IPS-11a (cell line): ENCODE results near the gene HDGFL2.

Experiments
- H3K4me3 ChIP-seq: one replicate; pipeline ENCODE4 v1.5.1; 2013; ENCODE audit warnings: low read depth, low read length, control low read depth

HDGFL2 gene

GRCh38 chr19:4496304-4496703 lies 24.2 kb downstream of the HDGFL2 start:
- no peak overlapping the region for H3K4me3 ChIP-seq

DNA sequence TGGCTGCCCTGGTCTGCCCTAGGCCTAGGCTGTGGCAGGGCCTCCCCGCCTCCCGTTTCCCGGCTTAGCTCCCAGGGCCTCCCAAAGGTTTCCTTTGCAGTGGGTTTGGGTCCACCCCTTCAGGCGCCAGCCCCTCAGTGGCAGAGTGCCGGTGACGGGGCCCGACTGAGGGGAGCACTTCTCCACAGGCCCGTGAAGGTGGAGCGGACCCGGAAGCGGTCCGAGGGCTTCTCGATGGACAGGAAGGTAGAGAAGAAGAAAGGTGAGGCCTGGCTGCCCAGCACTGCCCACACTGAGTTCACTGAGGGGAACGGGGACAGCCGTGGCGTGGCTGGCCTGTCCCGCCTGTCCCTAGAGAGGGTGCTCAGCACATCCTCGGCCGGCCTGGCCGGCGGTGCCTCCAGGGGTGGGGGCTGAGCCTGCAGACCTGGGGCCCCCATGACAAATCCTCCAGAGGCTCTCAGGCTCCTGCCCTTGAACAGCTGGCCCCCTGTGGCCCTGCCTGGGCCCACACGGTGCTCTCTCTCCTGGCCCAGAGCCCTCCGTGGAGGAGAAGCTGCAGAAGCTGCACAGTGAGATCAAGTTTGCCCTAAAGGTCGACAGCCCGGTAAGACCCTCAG lies 25.8 kb downstream of the HDGFL2 start:
- H3K4me3 ChIP-seq: no peak overlapping the region

DNA sequence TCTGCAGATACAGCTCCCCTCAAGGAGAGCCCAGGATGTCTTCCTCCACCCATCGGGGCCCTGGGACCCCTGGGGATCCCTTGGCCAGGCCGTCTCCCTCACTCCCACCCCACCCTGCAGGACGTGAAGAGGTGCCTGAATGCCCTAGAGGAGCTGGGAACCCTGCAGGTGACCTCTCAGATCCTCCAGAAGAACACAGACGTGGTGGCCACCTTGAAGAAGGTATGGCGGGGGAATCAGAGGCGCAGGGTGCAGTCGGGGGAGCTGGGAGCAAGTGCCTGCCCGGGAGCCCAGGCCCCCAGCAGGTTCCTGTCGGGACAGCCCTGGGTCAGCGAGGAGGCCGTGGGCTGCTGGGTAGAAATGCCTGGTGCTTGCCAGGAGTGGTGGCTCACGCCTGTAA lies 26.6 kb downstream of the HDGFL2 start:
- no peak overlapping the region for H3K4me3 ChIP-seq

DNA sequence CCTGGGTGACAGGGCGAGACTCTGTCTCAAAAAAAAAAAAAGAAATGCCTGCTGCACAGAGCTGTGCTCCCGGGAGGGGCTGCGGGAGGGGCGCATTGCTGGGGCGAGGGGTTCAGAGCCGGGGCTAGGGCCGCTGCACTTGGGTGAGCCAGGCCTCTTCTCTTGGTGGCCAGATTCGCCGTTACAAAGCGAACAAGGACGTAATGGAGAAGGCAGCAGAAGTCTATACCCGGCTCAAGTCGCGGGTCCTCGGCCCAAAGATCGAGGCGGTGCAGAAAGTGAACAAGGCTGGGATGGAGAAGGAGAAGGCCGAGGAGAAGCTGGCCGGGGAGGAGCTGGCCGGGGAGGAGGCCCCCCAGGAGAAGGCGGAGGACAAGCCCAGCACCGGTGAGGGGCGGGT lies 27.2 kb downstream of the HDGFL2 start:
- no peak overlapping the region for H3K4me3 ChIP-seq

- no peak overlapping the region for H3K4me3 ChIP-seq
These were observed 27.8 kb downstream of the HDGFL2 start for GRCh38 chr19:4499855-4500254.

- H3K4me3 ChIP-seq: no peak overlapping the region
These were observed 28.9 kb downstream of the HDGFL2 start for GRCh38 chr19:4500841-4501591.

DNA sequence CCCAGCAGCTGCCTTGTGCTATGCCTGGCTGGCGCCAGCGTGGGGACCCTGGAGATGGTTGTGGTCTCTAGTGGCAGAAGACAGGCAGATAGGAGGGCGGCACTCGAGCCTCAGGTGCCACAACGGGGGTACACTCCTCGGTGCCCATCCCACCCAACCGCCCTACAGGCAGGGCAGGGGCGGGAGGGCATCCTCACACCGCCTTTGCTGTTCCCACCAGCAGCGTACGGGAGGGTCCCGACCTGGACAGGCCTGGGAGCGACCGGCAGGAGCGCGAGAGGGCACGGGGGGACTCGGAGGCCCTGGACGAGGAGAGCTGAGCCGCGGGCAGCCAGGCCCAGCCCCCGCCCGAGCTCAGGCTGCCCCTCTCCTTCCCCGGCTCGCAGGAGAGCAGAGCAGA lies 29.6 kb downstream of the HDGFL2 start:
- H3K4me3 ChIP-seq: no peak overlapping the region

GRCh38 chr19:4502282-4503131 lies 30.4 kb downstream of the HDGFL2 start:
- no peak overlapping the region for H3K4me3 ChIP-seq

DNA sequence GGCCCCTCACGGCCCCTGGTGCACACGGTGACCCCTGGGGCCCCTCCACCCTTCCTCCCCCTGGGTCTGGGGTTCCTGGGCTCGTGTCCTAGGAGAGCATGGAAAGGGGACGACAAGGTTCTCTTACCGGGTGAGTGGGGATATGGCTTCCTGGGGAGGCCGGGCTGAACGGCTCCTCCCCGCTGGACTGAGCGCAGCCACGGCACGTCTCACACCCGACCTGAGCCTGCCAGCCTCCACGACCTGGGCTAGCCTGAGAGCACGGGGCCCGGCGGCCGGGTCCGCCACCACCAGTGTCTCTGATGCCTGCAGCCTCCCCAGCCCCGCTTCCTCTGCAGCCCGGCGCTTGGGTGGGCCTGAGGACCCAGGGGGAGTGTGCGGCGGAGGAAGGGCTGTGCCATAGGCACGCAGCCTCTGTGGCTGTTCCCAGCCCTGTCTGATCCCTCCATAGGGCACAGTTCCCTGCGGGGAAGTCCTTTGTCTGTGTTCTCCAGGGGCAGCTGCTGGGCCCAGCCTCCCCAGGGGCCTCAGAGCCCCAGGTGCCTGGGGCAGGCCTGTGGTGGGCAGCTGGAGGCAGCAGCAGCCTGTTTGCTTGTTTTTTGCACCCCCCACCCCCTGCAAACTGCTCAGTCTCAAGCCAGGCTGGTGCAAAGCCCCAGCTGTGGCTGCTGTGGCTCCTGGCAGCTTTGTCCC lies 31.2 kb downstream of the HDGFL2 start:
- H3K4me3 ChIP-seq: no peak overlapping the region

DNA sequence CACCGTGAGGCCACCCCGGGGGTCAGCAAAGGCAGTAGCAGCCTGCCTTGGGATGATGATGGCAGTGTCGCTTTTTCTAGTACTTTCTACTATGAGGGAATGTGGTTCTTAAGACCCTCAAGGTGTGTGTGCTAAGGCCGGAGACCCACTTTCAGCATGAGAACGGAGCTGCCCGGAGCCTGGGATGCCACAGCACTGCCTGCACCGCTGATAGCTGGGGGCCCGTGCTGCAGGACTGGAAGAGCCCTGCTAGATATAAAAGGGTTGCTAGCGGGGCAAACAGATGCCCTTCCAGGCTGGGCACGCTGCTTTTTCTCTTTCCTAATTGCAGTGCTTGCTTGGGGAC lies 31.7 kb downstream of the HDGFL2 start:
- no peak overlapping the region for H3K4me3 ChIP-seq

DNA sequence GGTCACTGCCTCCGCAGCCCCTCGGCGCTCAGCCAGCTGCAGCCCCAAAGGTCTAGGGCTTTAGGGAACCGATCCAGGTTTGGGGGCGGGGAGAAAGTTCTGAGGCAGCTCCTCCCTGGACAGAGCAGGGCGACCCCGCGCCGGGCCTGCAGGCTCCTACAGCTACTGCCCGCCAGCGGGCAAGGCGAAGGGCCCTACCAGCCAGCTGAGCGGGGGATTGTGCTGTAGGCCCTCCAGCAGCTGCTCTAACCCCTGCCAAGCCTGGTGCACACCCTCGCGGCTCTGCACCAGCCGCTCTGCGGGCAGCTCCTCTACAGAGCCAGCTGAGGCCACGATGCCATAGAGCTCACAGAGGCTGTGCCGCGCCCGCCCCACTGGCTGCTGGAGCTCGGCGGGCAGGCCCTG lies 32.2 kb downstream of the HDGFL2 start:
- no peak overlapping the region for H3K4me3 ChIP-seq

GRCh38 chr19:4504891-4505569 lies 32.9 kb downstream of the HDGFL2 start:
- H3K4me3 ChIP-seq: no peak overlapping the region

DNA sequence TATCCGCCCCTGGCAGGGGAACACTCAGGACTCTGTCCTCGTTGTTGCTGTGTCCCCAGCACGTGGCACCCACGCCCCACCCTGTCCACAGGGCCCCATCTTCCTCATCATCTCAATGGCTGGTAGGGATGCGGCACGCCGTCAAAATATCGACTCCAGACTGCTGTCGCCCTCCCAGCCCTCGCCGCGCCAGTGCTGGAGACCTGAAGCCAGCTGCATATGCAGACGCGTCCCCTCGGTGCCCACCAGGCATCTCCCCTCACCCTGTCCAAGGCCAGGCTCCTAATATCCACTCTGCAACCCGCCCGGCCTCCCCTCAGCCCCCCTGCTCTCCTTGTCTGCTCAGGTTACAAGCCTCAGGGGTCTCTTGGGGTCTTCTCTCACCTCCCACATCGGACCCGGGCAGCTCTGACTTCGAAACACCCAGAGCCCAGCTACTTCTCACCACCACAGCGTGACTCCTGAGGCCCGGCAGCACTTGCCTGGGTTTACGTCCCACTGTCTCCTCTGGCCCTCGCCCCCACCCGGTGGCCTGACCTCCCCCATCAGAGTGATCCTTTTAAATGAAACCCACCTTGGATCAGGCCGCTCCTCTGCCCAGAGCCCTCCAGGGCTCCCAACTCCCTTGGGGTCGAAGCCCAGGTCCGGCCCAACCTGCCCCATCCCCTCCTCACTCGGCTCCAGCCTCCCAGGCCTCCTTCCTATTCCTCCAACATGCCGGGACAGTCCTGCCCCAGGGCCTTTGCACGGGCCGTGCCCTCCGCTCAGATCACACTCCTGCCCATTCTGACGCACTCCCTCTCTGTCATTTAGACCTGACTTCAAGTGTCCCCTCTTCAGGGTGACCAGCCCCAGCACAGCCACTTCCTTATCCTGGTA lies 33.7 kb downstream of the HDGFL2 start:
- H3K4me3 ChIP-seq: no peak overlapping the region

DNA sequence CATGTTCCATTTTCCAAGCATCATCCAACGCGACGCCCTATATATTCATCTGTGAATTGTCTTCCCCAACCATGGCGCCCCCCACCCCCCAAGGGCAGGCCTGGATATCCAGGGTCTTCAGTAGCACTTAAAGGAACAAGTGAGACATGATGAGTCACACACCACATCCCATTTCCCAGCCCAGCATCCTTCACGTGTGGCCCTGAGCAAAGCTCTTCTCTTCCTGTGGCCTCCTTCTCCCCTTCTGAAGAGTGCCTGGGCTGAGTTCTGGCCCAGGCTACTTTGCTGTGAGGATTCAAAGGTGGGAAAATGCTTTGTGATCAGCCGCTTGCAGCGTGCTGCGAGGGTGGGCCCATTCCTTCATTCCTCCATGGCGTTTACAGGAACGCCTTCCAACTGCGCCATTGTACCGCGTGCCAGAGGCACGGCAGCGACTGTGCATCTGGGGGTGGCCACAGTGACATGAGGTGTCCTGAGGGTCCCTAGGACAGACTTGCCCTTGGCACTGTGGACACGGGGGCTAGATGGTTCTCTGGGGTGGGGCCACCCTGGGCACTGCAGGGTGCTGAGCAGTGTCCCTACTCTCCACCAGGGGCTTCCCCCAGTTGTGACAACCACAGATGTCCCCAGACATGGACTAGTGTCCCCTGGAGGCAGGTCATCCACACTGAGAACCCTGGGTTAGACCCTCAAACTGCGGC lies 34.5 kb downstream of the HDGFL2 start:
- H3K4me3 ChIP-seq: no peak overlapping the region

- no peak overlapping the region for H3K4me3 ChIP-seq
These were observed 35.0 kb downstream of the HDGFL2 start for GRCh38 chr19:4507150-4507452.

GRCh38 chr19:4507804-4508203 lies 35.7 kb downstream of the HDGFL2 start:
- no peak overlapping the region for H3K4me3 ChIP-seq

DNA sequence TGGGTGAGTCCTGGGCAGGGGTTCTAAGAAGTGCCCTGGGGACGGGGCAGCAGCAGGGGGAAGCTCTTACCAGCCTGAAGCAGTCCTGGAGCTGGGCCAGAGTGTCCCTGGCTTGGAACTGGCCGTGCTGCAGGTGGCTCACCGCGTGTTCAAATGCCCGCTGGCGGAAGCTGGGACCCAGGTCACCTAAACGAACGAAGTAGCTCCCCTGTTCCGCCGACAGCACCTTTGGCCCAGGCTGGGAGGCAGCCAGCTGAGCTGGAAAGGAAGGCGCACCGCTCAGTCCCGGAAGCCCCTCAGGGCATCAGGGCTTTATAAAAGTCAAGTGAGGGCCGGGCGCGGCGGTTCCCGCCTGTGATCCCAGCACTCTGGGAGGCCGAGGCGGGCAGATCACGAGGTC lies 36.6 kb downstream of the HDGFL2 start:
- no peak overlapping the region for H3K4me3 ChIP-seq

DNA sequence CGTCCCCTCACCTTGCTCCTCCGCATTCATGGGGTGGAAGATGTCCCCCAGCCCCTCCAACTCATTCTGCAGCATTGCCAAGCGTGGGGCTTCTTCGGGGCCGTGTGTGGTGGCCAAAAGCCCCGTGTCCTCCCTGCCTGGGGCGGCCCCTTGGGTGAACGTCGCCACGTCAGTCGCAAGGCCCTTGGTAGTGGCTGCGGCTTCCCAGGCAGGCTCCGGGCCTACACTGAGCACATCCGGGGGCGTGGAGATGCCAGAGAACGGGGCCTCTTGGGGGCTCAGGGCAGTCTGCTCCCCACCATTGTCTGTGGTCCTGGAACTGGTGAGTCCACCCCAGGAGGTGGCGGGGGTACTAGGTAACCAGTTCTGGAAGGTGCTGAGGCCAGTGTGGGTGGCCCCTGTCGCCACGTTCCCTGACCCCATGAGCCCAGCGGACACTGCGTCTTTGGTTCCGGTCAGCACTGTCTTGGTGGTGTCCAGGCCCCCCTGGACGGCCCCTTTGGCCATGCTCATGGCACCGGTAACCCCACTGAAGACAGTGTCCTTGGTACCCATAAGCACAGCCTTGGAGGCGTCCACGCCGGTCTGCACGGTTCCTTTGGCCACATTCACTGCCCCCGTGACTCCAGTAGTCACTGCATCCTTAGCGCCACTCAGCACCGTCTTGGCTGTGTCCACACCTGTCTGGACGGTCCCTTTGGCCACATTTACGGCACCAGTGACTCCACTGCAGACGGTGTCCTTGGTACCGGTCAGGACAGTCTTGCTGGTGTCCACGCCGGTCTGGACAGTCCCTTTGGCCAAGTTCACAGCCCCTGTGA lies 38.5 kb downstream of the HDGFL2 start:
- H3K4me3 ChIP-seq: no peak overlapping the region
